SK-N-SH treated with all-trans-retinoic acid at 6 μM for 48 hours (cell line): Measurements from ENCODE around the gene ACKR3.

Source experiments
- ATAC-seq: fragments of 200-7000 bp; cut with Tn5 transposase; 3 replicates; pipeline ENCODE4 v1.9.1; 2020; ENCODE audit warnings: mild to moderate bottlenecking, moderate library complexity
- ARNTL ChIP-seq: fragments of 450-650 bp; formaldehyde crosslinking; IDR thresholded peaks from 2 replicates; pipeline ENCODE4 v1.5.0; 2020; ENCODE audit warnings: low read depth, mild to moderate bottlenecking, moderate library complexity, borderline replicate concordance
- BACH2 ChIP-seq: fragments of 250-450 bp; sonication (Bioruptor Pico); IDR thresholded peaks from 2 replicates; pipeline ENCODE4 v1.9.0; 2021; ENCODE audit warnings: mild to moderate bottlenecking, borderline replicate concordance
- CREB5 ChIP-seq: fragments of 250-450 bp; sonication (Bioruptor Pico); IDR thresholded peaks from 2 replicates; pipeline ENCODE4 v1.5.1; 2020; ENCODE audit warnings: low read depth, mild to moderate bottlenecking, moderate library complexity
- CSDC2 ChIP-seq: fragments of 250-450 bp; sonication (Bioruptor Pico); IDR thresholded peaks from 2 replicates; pipeline ENCODE4 v1.5.0; 2020; ENCODE audit warnings: mild to moderate bottlenecking, moderate library complexity
- ESRRG ChIP-seq: fragments of 250-450 bp; sonication (Bioruptor Pico); IDR thresholded peaks from 2 replicates; pipeline ENCODE4 v1.6.1; 2021; ENCODE audit warnings: mild to moderate bottlenecking
- GLIS3 ChIP-seq: fragments of 250-450 bp; sonication (Bioruptor Pico); IDR thresholded peaks from 2 replicates; pipeline ENCODE4 v1.5.0; 2020; ENCODE audit warnings: mild to moderate bottlenecking, moderate library complexity
- ISL1 ChIP-seq: fragments of 250-450 bp; sonication (Bioruptor Pico); IDR thresholded peaks from 2 replicates; pipeline ENCODE4 v2.1.2; 2022; ENCODE audit warnings: mild to moderate bottlenecking, moderate library complexity
- OSR1 ChIP-seq: fragments of 250-450 bp; sonication (Bioruptor Pico); IDR thresholded peaks from 2 replicates; pipeline ENCODE4 v1.8.0; 2022; ENCODE audit warnings: moderate library complexity, mild to moderate bottlenecking, inconsistent platforms
- POU6F1 ChIP-seq: fragments of 250-450 bp; sonication (Bioruptor Pico); IDR thresholded peaks from 2 replicates; pipeline ENCODE4 v1.8.0; 2021; ENCODE audit warnings: low read depth, mild to moderate bottlenecking, moderate library complexity, borderline replicate concordance
- PPARA ChIP-seq: fragments of 250-450 bp; sonication (Bioruptor Pico); IDR thresholded peaks from 2 replicates; pipeline ENCODE4 v1.5.0; 2020; ENCODE audit warnings: mild to moderate bottlenecking, borderline replicate concordance
- RARB ChIP-seq: fragments of 250-450 bp; sonication (Bioruptor Pico); IDR thresholded peaks from 2 replicates; pipeline ENCODE4 v1.8.0; 2021; ENCODE audit warnings: mild to moderate bottlenecking, moderate library complexity
- SNAI2 ChIP-seq: fragments of 250-450 bp; sonication (Bioruptor Pico); IDR thresholded peaks from 2 replicates; pipeline ENCODE4 v1.5.0; 2020; ENCODE audit warnings: mild to moderate bottlenecking, moderate library complexity
- ZC3H10 ChIP-seq: fragments of 250-450 bp; sonication (Bioruptor Pico); IDR thresholded peaks from 2 replicates; pipeline ENCODE4 v1.5.1; 2021; ENCODE audit warnings: mild to moderate bottlenecking, moderate library complexity
- ZFP3 ChIP-seq: fragments of 250-450 bp; sonication (Bioruptor Pico); IDR thresholded peaks from 2 replicates; pipeline ENCODE4 v1.5.0; 2020; ENCODE audit warnings: mild to moderate bottlenecking, moderate library complexity
- ZFP30 ChIP-seq: fragments of 450-650 bp; formaldehyde crosslinking; IDR thresholded peaks from 2 replicates; pipeline ENCODE4 v1.5.0; 2022; ENCODE audit warnings: mild to moderate bottlenecking, moderate library complexity
- ZNF565 ChIP-seq: fragments of 450-650 bp; formaldehyde crosslinking; conservative IDR thresholded peaks from 2 replicates; pipeline ENCODE4 v1.5.0; 2020; ENCODE audit warnings: low read depth, mild to moderate bottlenecking, moderate library complexity
- ZNF70 ChIP-seq: fragments of 450-650 bp; formaldehyde crosslinking; IDR thresholded peaks from 2 replicates; pipeline ENCODE4 v1.5.0; 2020; ENCODE audit warnings: mild to moderate bottlenecking, moderate library complexity
- ZNF8 ChIP-seq: fragments of 450-650 bp; formaldehyde crosslinking; IDR thresholded peaks from 2 replicates; pipeline ENCODE4 v1.5.0; 2020; ENCODE audit warnings: mild to moderate bottlenecking, moderate library complexity
- TF ChIP-seq, protein P1 (sequence below): fragments of 250-450 bp; sonication (Bioruptor Pico); IDR thresholded peaks from 2 replicates; pipeline ENCODE4 v1.8.0; 2020; ENCODE audit warnings: mild to moderate bottlenecking, moderate library complexity, borderline replicate concordance
- TF ChIP-seq, protein P2 (sequence below): fragments of 250-450 bp; sonication (Bioruptor Pico); IDR thresholded peaks from 2 replicates; pipeline ENCODE4 v1.5.1; 2021; ENCODE audit warnings: mild to moderate bottlenecking, moderate library complexity

The ACKR3 gene

GRCh38 chr2:236617221-236617737, 47.7 kb downstream of the ACKR3 start (continued):
- TF ChIP-seq, protein P1, sequence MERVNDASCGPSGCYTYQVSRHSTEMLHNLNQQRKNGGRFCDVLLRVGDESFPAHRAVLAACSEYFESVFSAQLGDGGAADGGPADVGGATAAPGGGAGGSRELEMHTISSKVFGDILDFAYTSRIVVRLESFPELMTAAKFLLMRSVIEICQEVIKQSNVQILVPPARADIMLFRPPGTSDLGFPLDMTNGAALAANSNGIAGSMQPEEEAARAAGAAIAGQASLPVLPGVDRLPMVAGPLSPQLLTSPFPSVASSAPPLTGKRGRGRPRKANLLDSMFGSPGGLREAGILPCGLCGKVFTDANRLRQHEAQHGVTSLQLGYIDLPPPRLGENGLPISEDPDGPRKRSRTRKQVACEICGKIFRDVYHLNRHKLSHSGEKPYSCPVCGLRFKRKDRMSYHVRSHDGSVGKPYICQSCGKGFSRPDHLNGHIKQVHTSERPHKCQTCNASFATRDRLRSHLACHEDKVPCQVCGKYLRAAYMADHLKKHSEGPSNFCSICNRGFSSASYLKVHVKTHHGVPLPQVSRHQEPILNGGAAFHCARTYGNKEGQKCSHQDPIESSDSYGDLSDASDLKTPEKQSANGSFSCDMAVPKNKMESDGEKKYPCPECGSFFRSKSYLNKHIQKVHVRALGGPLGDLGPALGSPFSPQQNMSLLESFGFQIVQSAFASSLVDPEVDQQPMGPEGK (CRISPR knock-in tag) = no peak
- no peak for TF ChIP-seq RARB (CRISPR knock-in tag)
- no peak for TF ChIP-seq CREB5 (CRISPR knock-in tag)
- TF ChIP-seq PPARA (CRISPR knock-in tag) = no peak

GRCh38 chr2:236617796-236618195, 48.2 kb downstream of the ACKR3 start:
- TF ChIP-seq ZFP3 (CRISPR knock-in tag) (no peak), BACH2 (CRISPR knock-in tag) (no peak), ZNF70 (CRISPR knock-in tag) (no peak), OSR1 (CRISPR knock-in tag) (no peak), ZNF565 (CRISPR knock-in tag) (no peak), GLIS3 (no peak), RARB (CRISPR knock-in tag) (no peak)
- ATAC-seq = no peak

DNA sequence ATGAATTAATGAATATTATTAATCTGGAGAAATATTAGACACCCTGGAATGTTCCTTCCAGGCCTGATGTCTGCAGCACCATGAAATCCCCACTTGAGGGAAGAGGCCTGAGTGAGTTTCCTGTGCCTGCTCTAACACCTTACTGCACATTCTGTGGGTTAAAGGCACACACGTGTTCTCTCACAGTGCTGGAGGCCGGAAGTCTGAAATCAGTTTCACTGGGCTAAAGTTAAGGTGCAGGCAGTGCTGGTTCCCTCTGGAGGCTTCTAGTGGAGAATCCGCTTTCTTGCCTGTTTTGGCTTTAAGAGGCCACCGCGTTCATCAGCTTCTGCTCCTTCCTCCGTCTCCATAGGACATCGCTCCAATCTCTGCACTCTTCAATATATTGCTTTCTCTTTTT, 48.7 kb downstream of the ACKR3 start:
- no peak for ATAC-seq
- TF ChIP-seq CSDC2 (CRISPR knock-in tag) (no peak), ARNTL (no peak), CREB5 (CRISPR knock-in tag) (no peak), ZNF70 (CRISPR knock-in tag) (no peak)
- TF ChIP-seq, protein P2, sequence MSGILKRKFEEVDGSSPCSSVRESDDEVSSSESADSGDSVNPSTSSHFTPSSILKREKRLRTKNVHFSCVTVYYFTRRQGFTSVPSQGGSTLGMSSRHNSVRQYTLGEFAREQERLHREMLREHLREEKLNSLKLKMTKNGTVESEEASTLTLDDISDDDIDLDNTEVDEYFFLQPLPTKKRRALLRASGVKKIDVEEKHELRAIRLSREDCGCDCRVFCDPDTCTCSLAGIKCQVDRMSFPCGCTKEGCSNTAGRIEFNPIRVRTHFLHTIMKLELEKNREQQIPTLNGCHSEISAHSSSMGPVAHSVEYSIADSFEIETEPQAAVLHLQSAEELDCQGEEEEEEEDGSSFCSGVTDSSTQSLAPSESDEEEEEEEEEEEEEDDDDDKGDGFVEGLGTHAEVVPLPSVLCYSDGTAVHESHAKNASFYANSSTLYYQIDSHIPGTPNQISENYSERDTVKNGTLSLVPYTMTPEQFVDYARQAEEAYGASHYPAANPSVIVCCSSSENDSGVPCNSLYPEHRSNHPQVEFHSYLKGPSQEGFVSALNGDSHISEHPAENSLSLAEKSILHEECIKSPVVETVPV (CRISPR knock-in tag) = no peak

- no peak for ATAC-seq
- TF ChIP-seq, protein P2 (CRISPR knock-in tag) = no peak
- TF ChIP-seq ZC3H10 (no peak), ZFP30 (CRISPR knock-in tag) (no peak), CREB5 (CRISPR knock-in tag) (no peak)
- TF ChIP-seq, all 23 proteins: peak for 0
Observed at GRCh38 chr2:236619910-236620612, 50.4 kb downstream of the ACKR3 start.

- ATAC-seq = no peak
- TF ChIP-seq PPARA (CRISPR knock-in tag) (no peak), CSDC2 (CRISPR knock-in tag) (no peak), ESRRG (no peak), POU6F1 (CRISPR knock-in tag) (no peak), ZC3H10 (no peak), ZNF8 (CRISPR knock-in tag) (no peak), BACH2 (CRISPR knock-in tag) (no peak), GLIS3 (no peak), ISL1 (CRISPR knock-in tag) (no peak), ZFP3 (CRISPR knock-in tag) (no peak), SNAI2 (CRISPR knock-in tag) (no peak), ZNF565 (CRISPR knock-in tag) (no peak)
- TF ChIP-seq, protein P1 (CRISPR knock-in tag) = no peak
Observed at GRCh38 chr2:236621786-236622185, 52.2 kb downstream of the ACKR3 start.
